Duodenal mucosa (tissue), 2 donors: ENCODE measurements around the gene CLCN7.

Experiments used
- H3K27ac ChIP-seq: one replicate; pipeline ENCODE4 v1.7.0; 2013; ENCODE audit warnings: low read depth, low read length
- H3K27me3 ChIP-seq, 2 donors: one replicate each; pipeline ENCODE4 v1.7.0; 2013; ENCODE audit warnings: low read length in 2 of 2, control low read depth in 1 of 2; ENCODE audit not compliant: insufficient read depth in 2 of 2, control insufficient read depth in 1 of 2
- H3K36me3 ChIP-seq, 2 donors: one replicate each; pipeline ENCODE4 v1.7.0; 2013; ENCODE audit warnings: low read length in 2 of 2, control low read depth in 1 of 2; ENCODE audit not compliant: insufficient read depth in 2 of 2, control insufficient read depth in 1 of 2
- H3K4me1 ChIP-seq, 2 donors: one replicate each; pipeline ENCODE4 v1.7.0; 2013; ENCODE audit warnings: low read length in 2 of 2, control low read depth in 1 of 2; ENCODE audit not compliant: insufficient read depth in 2 of 2, control insufficient read depth in 1 of 2
- H3K4me3 ChIP-seq, 2 donors: one replicate each; pipeline ENCODE4 v1.7.0; 2013; ENCODE audit warnings: low read length in 2 of 2, low read depth in 1 of 2
- H3K9ac ChIP-seq, 2 donors: one replicate each; pipeline ENCODE4 v1.7.0; 2013; ENCODE audit warnings: low read length in 2 of 2, low read depth in 1 of 2
- H3K9me3 ChIP-seq, 2 donors: one replicate each; pipeline ENCODE4 v1.7.0; 2013; ENCODE audit warnings: low read length in 2 of 2, control low read depth in 1 of 2; ENCODE audit not compliant: control insufficient read depth in 1 of 2

CLCN7 gene

DNA sequence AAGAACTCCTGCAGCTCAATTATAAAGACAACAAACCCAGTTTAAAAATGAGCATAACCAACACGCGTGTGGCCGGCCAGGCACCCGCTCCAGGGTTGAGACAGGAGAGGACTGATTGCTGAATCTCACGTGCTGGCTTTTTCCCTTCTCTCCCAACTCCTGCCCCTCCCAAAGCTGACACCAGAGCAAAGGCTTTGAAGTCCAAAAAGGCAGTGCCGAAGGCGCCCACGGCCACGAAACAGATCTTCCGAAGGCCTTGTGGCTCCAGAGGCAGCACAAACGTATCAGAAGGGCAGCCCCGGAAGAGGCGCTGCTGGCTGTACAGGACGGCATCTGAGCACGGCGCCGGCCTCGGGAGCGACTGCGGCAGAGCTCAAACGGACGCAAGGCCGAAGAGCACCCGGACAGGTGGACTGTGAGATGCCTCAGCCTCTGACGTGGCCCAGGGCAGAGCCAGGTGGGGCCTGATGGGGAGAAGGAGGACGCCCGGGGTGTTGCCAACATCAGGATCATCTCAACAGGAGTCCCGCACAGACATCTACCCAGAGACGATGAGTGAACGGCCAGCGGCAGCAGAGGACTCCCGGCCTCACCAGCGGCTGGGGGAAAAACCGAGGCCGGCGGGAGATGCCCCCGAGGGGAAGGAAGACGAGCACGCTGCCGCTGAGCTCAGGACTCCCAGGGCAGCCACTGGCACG, 10.5 kb downstream of the CLCN7 start:
- no peak overlapping the region for H3K27ac ChIP-seq
- H3K4me1 ChIP-seq, result no peaks in the 10 kb centered on the region
- H3K36me3 ChIP-seq, result peaks cover 4 to 19% of the 10 kb centered on the region in 2 donors
- no peak overlapping the region for H3K9ac ChIP-seq
- no peaks in the 10 kb centered on the region for H3K27me3 ChIP-seq
- H3K4me3 ChIP-seq, result no peak overlapping the region
- H3K9me3 ChIP-seq, result no peaks in the 10 kb centered on the region

DNA sequence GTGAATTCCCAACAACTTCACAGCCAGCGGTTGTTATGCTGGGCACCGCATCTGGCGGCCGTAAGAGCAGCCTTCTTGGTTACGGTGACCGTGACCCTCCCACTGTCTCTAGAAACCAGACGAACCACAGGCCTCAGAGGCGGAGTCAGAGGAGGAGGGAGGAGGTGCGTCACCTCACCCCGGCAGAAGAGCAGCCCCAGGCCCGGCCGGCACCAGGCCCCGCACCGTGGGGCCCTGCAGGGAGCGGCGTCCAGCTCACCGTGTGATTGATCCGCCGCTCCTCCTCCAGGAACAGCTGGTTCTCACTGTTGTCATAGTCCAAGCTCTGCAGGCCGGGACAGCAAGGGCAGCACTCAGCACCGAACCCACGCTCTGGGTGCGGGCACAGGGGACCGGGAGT, 13.7 kb downstream of the CLCN7 start:
- Histone ChIP-seq H3K4me1 (no peaks in the 10 kb centered on the region), H3K4me3 (no peak overlapping the region), H3K9ac (no peak overlapping the region), H3K9me3 (no peaks in the 10 kb centered on the region), H3K36me3 (peaks cover 12 to 29% of the 10 kb centered on the region in 2 donors), H3K27me3 (no peaks in the 10 kb centered on the region), H3K27ac (no peak overlapping the region)

DNA sequence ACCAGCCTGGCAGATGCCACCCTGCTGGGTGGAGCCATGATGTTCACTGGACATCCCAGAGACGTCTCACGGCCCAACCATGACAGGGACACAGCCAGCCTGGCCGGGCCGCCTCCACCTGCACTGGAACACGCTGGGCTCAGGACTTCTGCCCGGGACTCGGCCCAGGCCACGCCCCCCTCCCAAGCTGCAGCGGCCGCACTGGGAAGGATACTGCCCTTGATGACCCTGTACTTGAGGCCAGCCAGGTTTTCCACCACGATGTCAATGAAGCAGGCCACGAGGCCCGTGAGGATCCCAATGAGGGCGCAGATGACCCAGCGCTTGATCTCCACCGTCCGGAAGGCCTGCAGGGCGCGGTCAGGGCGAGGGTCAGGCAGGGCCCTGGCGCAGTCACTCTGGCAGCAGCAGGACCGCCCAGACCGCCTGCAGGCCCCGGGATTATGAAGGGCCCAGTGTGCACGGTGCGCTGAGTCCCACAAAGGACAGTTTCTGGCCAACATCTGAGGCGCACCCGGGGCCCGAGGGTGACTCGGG, 14.2 kb downstream of the CLCN7 start:
- Histone ChIP-seq H3K36me3 (peaks cover 12 to 34% of the 10 kb centered on the region in 2 donors), H3K27ac (no peak overlapping the region)

DNA sequence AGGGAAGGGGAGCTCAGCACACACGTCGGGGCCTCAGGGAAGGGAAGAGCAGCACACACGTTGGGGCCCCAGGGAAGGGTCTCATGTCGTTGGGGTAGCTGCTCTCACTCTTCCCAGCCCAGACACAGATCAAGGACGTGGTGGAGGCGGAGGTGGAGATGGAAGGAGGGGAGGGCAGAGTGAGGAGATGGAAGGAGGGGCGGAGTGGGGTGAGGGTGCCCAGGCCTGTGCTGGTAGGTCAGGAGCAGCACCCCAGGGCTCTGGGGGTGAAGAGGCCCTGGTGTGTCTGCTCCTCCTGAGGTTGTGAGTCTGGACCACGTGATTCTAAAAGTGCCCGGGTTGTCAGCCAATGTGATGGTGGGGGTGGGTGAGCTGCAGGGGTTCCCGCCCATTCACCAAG, 14.9 kb downstream of the CLCN7 start:
- H3K36me3 ChIP-seq, result peaks cover 12 to 38% of the 10 kb centered on the region in 2 donors
- no peak overlapping the region for H3K27ac ChIP-seq
- no peaks in the 10 kb centered on the region for H3K4me1 ChIP-seq
- no peaks in the 10 kb centered on the region for H3K27me3 ChIP-seq
- H3K9me3 ChIP-seq, result no peaks in the 10 kb centered on the region
- H3K4me3 ChIP-seq, result no peak overlapping the region
- H3K9ac ChIP-seq, result no peak overlapping the region

More for the DNA sequence above, 14.2 kb downstream of the CLCN7 start:
- Histone ChIP-seq H3K9ac (no peak overlapping the region), H3K4me1 (no peaks in the 10 kb centered on the region), H3K27me3 (no peaks in the 10 kb centered on the region), H3K9me3 (no peaks in the 10 kb centered on the region), H3K4me3 (no peak overlapping the region)

DNA sequence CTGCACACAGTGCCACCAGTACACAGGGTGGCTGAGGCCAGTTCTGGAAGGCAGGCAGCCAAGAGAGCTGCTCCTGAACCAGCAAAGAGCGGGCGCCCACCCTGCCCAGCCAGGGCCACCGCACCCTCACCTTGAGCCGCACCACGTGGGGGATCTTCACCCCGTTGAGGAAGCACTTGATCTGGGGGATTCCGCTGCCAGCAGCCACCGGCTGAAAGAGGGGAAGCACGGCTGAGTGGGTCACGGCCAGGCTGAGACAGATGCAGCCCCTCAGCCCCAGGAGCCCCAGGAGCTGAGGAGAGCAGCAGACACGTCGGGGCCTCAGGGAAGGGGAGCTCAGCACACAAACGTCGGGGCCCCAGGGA, 15.9 kb downstream of the CLCN7 start:
- H3K4me1 ChIP-seq, result no peaks in the 10 kb centered on the region
- H3K4me3 ChIP-seq, result no peak overlapping the region
- H3K36me3 ChIP-seq, result peaks cover 14 to 40% of the 10 kb centered on the region in 2 donors
- H3K9me3 ChIP-seq, result no peaks in the 10 kb centered on the region
- no peaks in the 10 kb centered on the region for H3K27me3 ChIP-seq
- no peak overlapping the region for H3K9ac ChIP-seq
- no peak overlapping the region for H3K27ac ChIP-seq

DNA sequence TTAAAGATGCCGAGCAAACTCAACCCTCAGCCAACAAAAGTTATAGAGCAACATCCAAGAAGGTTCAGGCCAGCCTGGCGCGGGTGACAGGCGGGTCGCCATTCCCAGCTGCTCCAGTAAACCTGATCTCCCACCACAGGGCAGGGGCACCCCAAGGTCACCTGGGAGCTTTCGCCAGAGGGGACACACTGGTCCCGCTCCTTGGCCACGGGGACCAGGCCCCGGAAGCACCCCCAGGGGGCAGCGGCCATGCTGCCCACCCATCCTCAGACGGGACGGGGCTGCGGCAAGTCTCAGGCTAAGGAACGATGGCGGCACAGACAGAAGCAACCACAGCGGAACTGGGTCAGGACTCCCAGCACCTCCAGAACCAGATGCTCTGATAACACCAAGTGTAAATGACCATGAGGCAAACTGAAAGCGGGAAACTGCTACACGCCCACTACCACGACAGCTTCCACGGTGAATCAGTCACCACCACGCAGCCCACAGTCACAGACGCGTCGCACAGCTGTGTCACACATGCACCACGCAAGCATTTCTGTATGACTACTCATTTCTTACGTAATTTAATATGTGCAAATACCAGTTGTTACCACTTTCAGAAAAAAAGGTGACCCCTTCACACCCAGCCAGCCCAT, 16.4 kb downstream of the CLCN7 start:
- Histone ChIP-seq H3K27ac (no peak overlapping the region), H3K9me3 (no peaks in the 10 kb centered on the region), H3K4me3 (no peak overlapping the region), H3K9ac (no peak overlapping the region), H3K27me3 (no peaks in the 10 kb centered on the region), H3K4me1 (no peaks in the 10 kb centered on the region), H3K36me3 (peaks cover 17 to 45% of the 10 kb centered on the region in 2 donors)

DNA sequence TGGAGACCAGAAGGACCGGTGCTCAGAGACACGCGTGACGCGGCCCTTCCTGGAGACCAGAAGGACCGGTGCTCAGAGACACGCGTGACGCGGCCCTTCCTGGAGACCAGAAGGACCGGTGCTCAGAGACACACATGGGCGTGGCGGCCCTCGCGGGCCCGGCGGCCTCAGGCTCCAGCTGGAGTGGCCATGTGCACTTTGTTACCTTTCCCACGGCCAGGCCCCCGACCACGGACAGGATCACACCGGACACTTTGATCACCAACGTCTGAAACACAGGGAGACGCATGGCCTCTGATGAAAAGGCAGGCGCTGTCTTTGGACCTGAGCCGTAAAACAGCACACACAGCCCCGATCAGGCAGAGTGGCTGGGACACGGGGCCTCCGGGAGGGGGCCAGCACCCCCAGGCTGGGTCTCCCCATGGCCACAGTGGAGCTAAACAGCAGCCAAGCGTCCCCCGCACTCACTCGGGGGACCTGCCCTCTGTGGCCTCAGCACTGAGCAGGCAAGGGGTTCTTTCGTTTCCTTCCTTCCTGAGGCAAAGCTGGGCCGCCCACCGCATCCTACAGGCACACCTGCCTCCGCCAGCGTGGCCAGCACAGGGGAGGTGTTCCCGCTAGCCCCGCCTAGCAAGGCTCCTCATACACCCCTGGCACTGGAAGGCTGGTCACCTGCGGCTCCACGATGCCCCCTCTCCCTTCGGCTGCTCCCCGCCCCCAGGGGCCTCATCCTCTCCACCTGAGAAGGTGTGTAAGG, 17.2 kb downstream of the CLCN7 start:
- no peaks in the 10 kb centered on the region for H3K27me3 ChIP-seq
- H3K4me3 ChIP-seq, result no peak overlapping the region
- no peak overlapping the region for H3K9ac ChIP-seq
- no peaks in the 10 kb centered on the region for H3K4me1 ChIP-seq
- H3K9me3 ChIP-seq, result no peaks in the 10 kb centered on the region
- H3K36me3 ChIP-seq, result peaks cover 19 to 51% of the 10 kb centered on the region in 2 donors
- H3K27ac ChIP-seq, result no peak overlapping the region

DNA sequence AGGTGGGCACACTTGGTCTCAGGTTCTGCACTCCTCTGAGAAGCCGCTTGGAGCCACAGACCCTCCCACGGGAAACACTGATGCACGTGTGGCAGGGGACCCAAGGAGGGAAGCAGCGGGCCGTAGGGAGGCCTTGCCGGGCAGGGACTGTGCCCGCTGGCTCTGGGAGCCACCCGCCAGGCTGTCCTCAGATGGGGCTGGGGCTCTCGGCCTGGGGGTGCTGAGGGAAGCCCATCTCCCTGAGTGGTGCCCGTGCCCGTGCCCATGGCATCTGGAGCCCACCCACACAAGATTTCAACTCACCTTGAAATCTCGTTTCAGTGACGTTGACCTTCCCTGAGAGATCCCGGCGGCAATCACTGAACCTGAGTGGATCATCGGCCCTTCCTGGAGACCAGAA, 17.9 kb downstream of the CLCN7 start:
- Histone ChIP-seq H3K9me3 (no peaks in the 10 kb centered on the region), H3K4me1 (no peaks in the 10 kb centered on the region), H3K27me3 (no peaks in the 10 kb centered on the region), H3K36me3 (peaks cover 19 to 58% of the 10 kb centered on the region in 2 donors), H3K27ac (no peak overlapping the region), H3K9ac (no peak overlapping the region), H3K4me3 (no peak overlapping the region)

DNA sequence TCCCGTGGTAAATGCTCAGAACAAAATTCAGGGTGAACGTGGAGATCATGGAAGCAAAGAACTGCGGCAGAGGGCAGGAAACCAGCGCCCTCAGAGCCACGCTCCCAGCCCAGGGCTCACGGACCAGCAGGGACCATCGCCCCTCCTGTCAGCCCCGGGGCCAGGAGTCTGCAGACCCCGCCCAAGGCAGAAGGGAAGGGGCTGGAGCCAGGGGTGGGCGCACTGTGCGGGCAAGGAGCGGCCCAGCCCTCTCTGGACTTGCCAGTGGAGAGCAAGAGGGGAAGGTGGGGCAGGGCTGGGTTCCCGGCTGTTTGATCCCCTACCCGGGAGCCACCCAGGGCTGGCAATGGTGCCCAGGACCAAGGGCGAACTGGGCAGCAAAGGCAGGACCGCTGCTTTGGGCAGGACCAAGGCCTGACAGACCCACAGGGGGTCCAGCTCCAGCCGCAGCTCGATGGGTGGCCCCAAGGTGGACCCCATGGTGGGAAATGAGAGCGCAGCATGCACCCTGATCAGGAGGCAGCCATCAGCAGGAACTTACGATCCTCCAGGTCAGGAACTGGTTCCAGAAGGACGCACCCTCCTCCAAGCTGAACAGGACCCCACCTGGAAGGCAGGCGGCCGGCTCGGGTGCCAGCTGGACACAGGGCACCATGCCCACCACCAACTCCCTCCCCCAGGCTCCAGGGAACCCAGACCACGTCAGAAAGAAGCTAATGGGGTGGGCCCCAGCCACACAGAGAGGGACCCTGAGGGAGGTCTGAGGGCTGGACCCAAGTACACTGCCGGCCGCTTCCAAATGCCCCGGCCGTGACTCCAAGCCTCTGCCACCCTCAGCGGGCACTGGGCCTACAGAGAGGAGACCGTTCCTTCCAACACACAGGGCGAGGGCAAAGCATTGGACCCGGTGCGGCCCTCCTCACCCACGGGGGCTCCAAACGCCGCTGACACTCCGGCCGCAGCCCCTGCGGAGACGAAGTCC, 19.3 kb downstream of the CLCN7 start:
- Histone ChIP-seq H3K4me1 (no peaks in the 10 kb centered on the region), H3K4me3 (no peak overlapping the region), H3K9ac (no peak overlapping the region), H3K27ac (no peak overlapping the region), H3K27me3 (no peaks in the 10 kb centered on the region), H3K9me3 (no peaks in the 10 kb centered on the region), H3K36me3 (peaks cover 19 to 62% of the 10 kb centered on the region in 2 donors)
